Panc1 (cell line): ENCODE results near the gene CACNA1E. TPM values are rescaled to one million over a fixed set of nuclear protein-coding genes. Genes with fewer than 3 reads are reported as not detected.

ENCODE experiments used
- ATAC-seq: fragments of 200-7000 bp; cut with Tn5 transposase; 2 replicates; pipeline ENCODE4 v1.9.1; 2020; ENCODE audit warnings: mild to moderate bottlenecking, moderate library complexity
- BruUV-seq: library from RNA; stranded (reverse); fragments of 400-500 nt; replicated peaks from 2 replicates; lab custom pipeline; 2021; lab: Mats Ljungman, UMichigan
- CTCF ChIA-PET: fragments of 300-600 bp; sonication (Branson Sonifier 250); formaldehyde crosslinking; loops from one replicate; lab custom pipeline; 2022; ENCODE audit warnings: antibody characterized with exemption; lab: Charles Lee
- POLR2A ChIA-PET: fragments of 300-600 bp; sonication (Branson Sonifier 250); formaldehyde crosslinking; loops from one replicate; lab custom pipeline; 2022; ENCODE audit warnings: antibody characterized with exemption; lab: Charles Lee
- DNase-seq: peaks from one replicate; pipeline ENCODE4 v3.0.0-alpha.2; 2010; ENCODE audit warnings: low read depth, low spot score
- H3K27ac ChIP-seq: 2 replicates; pipeline ENCODE4 v1.5.1; 2011; ENCODE audit warnings: mild to moderate bottlenecking, low read length, inconsistent platforms
- H3K27me3 ChIP-seq: fragments of 200-500 bp; sonication (Bioruptor generic); 2 replicates; pipeline ENCODE4 v1.6.0; 2014; ENCODE audit warnings: low read length, inconsistent platforms; ENCODE audit not compliant: control insufficient read depth, insufficient read depth
- H3K36me3 ChIP-seq: fragments of 200-500 bp; sonication (Bioruptor generic); 2 replicates; pipeline ENCODE4 v1.5.1; 2014; ENCODE audit warnings: inconsistent platforms, mild to moderate bottlenecking, low read length, moderate library complexity; ENCODE audit not compliant: control insufficient read depth, insufficient read depth
- H3K4me1 ChIP-seq: 2 replicates; pipeline ENCODE4 v1.5.1; 2011; ENCODE audit warnings: inconsistent platforms, mild to moderate bottlenecking, low read length, moderate library complexity; ENCODE audit not compliant: control insufficient read depth, insufficient read depth
- H3K4me3 ChIP-seq, 2 experiments: 2 replicates each; pipeline ENCODE4 v1.5.1; 2011 to 2012; ENCODE audit warnings: low read depth in 2 of 2, low read length in 2 of 2, mild to moderate bottlenecking in 2 of 2, inconsistent platforms in 1 of 2, moderate library complexity in 1 of 2
- H3K9me3 ChIP-seq: fragments of 200-500 bp; sonication (Bioruptor generic); 2 replicates; pipeline ENCODE4 v1.5.1; 2014; ENCODE audit warnings: low read depth, mild to moderate bottlenecking, inconsistent platforms, low read length, moderate library complexity; ENCODE audit not compliant: control insufficient read depth, insufficient read depth
- POLR2AphosphoS5 ChIP-seq: IDR thresholded peaks from 2 replicates; pipeline ENCODE4 v1.6.1; 2012; ENCODE audit warnings: mild to moderate bottlenecking, low read depth, low read length, moderate library complexity
- SIN3A ChIP-seq: IDR thresholded peaks from 2 replicates; pipeline ENCODE4 v1.6.1; 2012; ENCODE audit warnings: low read depth, mild to moderate bottlenecking, low read length, moderate library complexity, borderline replicate concordance; ENCODE audit not compliant: insufficient read depth
- TCF7L2 ChIP-seq: IDR thresholded peaks from 2 replicates; pipeline ENCODE4 v1.6.1; 2011; ENCODE audit warnings: mild to moderate bottlenecking, low read depth, low read length, inconsistent platforms
- in situ Hi-C: cut with HindIII; loops from 2 replicates; pipeline ENCODE4 v1.10.0; 2016; ENCODE audit warnings: low sequenced_read_pairs, low pct_unique_long_range_greater_than_20kb
- intact Hi-C: fragments of 100-400 bp; cut with micrococcal nuclease; formaldehyde crosslinking; loops from one replicate; pipeline ENCODE4 v1.10.0; 2022; ENCODE audit not compliant: unreplicated experiment
- total RNA-seq: library from RNA; stranded (reverse); gene quantifications from one replicate; pipeline ENCODE4 v1.2.1, GENCODE V29; 2021; ENCODE audit not compliant: unreplicated experiment
- TF ChIP-seq, protein P1 (sequence below), 2 experiments: IDR thresholded peaks; 2 replicates each; pipeline ENCODE4 v1.6.1; 2011 to 2012; ENCODE audit warnings: low read depth in 2 of 2, control low read depth in 1 of 2, low read length in 1 of 2, mild to moderate bottlenecking in 1 of 2, moderate library complexity in 1 of 2; ENCODE audit not compliant: insufficient read depth in 1 of 2
- TF ChIP-seq, protein P2 (sequence below): fragments of 450-650 bp; IDR thresholded peaks from 2 replicates; pipeline ENCODE4 v1.5.1; 2017; ENCODE audit warnings: mild to moderate bottlenecking

Gene CACNA1E
- total RNA-seq, 1 experiment from 2014 or later = not detected

DNA sequence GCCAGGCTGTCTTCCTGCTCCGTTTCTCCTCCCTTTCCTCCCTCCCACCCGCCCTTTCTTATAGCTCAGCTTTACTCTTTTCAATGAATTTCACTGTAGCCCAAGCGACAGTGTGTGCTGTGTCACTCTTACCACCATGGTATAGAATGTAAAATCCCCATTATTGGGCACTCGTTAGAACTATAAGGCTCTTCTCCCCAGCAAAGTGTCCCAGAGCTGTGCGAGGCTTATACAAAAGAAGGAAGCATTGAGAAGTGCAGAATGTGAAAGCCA is 192.5 kb downstream of the CACNA1E start:
- BruUV-seq = no TSS peak
- no peak for ATAC-seq

DNA sequence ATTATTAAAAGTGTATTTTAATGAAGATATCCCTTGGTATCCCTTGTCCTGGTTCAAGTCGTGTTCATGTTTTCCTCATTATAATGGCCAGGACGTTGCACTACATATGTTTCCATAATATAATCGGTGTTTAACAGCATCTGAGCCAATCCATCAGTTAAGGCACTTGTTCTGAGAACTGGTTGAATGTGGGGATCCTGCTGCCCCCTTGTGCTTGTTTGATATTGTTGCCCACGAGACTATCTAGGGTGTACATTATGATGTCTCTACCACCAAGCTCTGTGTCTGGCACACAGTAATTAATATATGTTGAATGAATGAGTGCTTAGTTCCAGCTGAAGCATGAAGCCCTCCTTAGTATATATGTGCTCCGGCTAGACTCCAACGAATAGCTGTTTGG is 193.0 kb downstream of the CACNA1E start:
- in situ Hi-C loops = no loop called here
- Histone ChIP-seq H3K9me3 (no peaks in the 10 kb centered on the region), H3K4me1 (no peaks in the 10 kb centered on the region), H3K27ac (no peak overlapping the region), H3K36me3 (no peaks in the 10 kb centered on the region), H3K4me3 (no peak overlapping the region), H3K27me3 (peaks cover 5% of the 10 kb centered on the region; the same call in 1 of the 2 replicates)
- CTCF ChIA-PET = interaction anchor here (0.5 kb wide), 1 partner anchor 217 kb away, joined by 3 read pairs; no protein-coding TSS in a partner anchor
- POLR2A ChIA-PET = no interaction called here
- DNase-seq = peak; percentile 10
- TF ChIP-seq TCF7L2 (no peak), POLR2AphosphoS5 (no peak)
- TF ChIP-seq, protein P1, sequence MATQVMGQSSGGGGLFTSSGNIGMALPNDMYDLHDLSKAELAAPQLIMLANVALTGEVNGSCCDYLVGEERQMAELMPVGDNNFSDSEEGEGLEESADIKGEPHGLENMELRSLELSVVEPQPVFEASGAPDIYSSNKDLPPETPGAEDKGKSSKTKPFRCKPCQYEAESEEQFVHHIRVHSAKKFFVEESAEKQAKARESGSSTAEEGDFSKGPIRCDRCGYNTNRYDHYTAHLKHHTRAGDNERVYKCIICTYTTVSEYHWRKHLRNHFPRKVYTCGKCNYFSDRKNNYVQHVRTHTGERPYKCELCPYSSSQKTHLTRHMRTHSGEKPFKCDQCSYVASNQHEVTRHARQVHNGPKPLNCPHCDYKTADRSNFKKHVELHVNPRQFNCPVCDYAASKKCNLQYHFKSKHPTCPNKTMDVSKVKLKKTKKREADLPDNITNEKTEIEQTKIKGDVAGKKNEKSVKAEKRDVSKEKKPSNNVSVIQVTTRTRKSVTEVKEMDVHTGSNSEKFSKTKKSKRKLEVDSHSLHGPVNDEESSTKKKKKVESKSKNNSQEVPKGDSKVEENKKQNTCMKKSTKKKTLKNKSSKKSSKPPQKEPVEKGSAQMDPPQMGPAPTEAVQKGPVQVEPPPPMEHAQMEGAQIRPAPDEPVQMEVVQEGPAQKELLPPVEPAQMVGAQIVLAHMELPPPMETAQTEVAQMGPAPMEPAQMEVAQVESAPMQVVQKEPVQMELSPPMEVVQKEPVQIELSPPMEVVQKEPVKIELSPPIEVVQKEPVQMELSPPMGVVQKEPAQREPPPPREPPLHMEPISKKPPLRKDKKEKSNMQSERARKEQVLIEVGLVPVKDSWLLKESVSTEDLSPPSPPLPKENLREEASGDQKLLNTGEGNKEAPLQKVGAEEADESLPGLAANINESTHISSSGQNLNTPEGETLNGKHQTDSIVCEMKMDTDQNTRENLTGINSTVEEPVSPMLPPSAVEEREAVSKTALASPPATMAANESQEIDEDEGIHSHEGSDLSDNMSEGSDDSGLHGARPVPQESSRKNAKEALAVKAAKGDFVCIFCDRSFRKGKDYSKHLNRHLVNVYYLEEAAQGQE (IDR thresholded peaks at IDR 0.05; ENCODE audit: insufficient read depth in 1 of 2, low read depth in 2 of 2, low read length in 1 of 2) = no peak
- TF ChIP-seq, protein P2, sequence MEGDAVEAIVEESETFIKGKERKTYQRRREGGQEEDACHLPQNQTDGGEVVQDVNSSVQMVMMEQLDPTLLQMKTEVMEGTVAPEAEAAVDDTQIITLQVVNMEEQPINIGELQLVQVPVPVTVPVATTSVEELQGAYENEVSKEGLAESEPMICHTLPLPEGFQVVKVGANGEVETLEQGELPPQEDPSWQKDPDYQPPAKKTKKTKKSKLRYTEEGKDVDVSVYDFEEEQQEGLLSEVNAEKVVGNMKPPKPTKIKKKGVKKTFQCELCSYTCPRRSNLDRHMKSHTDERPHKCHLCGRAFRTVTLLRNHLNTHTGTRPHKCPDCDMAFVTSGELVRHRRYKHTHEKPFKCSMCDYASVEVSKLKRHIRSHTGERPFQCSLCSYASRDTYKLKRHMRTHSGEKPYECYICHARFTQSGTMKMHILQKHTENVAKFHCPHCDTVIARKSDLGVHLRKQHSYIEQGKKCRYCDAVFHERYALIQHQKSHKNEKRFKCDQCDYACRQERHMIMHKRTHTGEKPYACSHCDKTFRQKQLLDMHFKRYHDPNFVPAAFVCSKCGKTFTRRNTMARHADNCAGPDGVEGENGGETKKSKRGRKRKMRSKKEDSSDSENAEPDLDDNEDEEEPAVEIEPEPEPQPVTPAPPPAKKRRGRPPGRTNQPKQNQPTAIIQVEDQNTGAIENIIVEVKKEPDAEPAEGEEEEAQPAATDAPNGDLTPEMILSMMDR = peak; percentile 56
- BruUV-seq = no TSS peak
- peak; percentile 68; the same call in 1 of the 2 replicates for ATAC-seq
- intact Hi-C loops = loop anchor here (1.0 kb wide), 1 partner anchor 197 kb away; no protein-coding TSS in a partner anchor

More for the DNA sequence above, 192.5 kb downstream of the CACNA1E start:
- Histone ChIP-seq H3K27me3 (peaks cover 5% of the 10 kb centered on the region; the same call in 1 of the 2 replicates), H3K9me3 (no peaks in the 10 kb centered on the region), H3K4me3 (no peak overlapping the region), H3K4me1 (no peaks in the 10 kb centered on the region), H3K27ac (no peak overlapping the region), H3K36me3 (no peaks in the 10 kb centered on the region)
- ChIA-PET POLR2A (no interaction called here), CTCF (no interaction called here)
- intact Hi-C loops = loop anchor here (1.0 kb wide), 1 partner anchor 197 kb away; no protein-coding TSS in a partner anchor
- TF ChIP-seq SIN3A (no peak), TCF7L2 (no peak), POLR2AphosphoS5 (no peak)
- TF ChIP-seq, protein P2 = no peak
- TF ChIP-seq, protein P1 (IDR thresholded peaks at IDR 0.05; ENCODE audit: insufficient read depth in 1 of 2, low read depth in 2 of 2, low read length in 1 of 2) = no peak
- in situ Hi-C loops = no loop called here
- DNase-seq = no peak
